ENCODE data around the gene FER1L5. TPM values are rescaled to one million over a fixed set of nuclear protein-coding genes. Genes with fewer than 3 reads are reported as not detected.

FER1L5 gene
- total RNA-seq, 1 donor from 2014 or later: not detected

DNA sequence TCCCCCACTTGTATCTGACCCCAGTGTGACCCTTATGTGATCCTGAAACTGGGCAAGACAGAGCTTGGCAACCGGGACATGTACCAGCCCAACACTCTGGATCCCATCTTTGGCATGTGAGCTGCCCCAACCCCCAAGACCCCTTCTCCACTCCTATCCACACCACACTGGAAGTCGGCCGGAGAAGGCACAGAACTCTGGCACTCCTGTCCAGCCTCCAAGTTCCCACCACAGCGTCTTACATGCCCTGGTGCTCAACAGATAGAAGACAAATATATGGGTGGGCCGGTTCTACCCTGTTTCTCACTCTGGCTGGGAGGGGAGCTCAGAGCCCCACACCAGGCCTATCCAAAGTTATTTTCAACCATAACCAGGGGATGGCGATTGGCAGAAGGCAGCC lies 56.5 kb downstream of the FER1L5 start:
- no peak overlapping the region for H3K27ac Mint-ChIP-seq
- no peaks in the 10 kb centered on the region for H3K4me1 Mint-ChIP-seq (ENCODE audit: low read depth)
- no peak overlapping the region for H3K4me3 Mint-ChIP-seq (ENCODE audit: low read depth)
- H3K27me3 Mint-ChIP-seq (ENCODE audit: low read depth): no peaks in the 10 kb centered on the region
- intact Hi-C loops (cut with micrococcal nuclease): no loop called here
- H3K36me3 Mint-ChIP-seq (ENCODE audit: low read depth): no peaks in the 10 kb centered on the region
- no peak for DNase-seq (ENCODE audit: low spot score)
- H3K9me3 Mint-ChIP-seq: no peaks in the 10 kb centered on the region

DNA sequence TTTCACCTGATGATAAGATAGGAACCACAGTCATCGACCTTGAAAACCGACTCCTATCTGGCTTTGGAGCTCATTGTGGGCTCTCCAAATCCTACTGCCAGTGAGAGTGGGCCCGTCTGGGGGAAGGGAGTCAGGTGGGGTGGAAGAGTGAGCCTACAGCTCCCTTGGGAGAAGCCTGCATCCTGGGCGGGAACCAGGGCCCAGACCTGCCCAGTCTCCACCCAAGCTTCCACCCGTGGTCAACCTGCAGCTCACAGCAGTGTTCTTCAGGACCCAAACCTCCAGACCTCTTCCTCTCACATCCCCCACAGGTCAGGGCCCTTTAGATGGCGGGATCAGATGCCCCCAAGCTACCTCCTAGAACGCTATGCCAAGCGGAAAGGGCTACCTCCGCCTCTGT lies 57.1 kb downstream of the FER1L5 start:
- Mint-ChIP-seq H3K4me3 (ENCODE audit: low read depth) (no peak overlapping the region), H3K36me3 (ENCODE audit: low read depth) (no peaks in the 10 kb centered on the region), H3K9me3 (no peaks in the 10 kb centered on the region), H3K4me1 (ENCODE audit: low read depth) (no peaks in the 10 kb centered on the region), H3K27ac (no peak overlapping the region), H3K27me3 (ENCODE audit: low read depth) (no peaks in the 10 kb centered on the region)
- no peak for DNase-seq (ENCODE audit: low spot score)
- intact Hi-C loops (cut with micrococcal nuclease): no loop called here

DNA sequence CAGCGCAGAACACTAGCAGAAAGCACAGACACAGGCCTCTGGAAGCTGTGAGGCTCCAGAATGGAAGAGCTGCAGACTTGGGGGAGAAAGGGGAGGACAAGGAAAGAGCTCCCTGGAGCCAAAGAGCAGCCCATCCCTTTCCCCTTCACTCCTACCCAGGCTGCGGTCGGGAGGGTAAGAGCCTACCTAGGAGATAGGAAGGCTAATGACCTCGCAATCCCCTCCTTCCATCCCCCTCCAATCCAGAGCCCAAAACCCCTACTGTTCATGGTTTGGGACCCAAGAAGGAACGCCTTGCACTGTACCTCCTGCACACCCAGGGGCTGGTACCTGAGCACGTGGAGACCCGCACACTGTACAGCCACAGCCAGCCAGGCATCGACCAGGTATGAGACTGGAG lies 57.5 kb downstream of the FER1L5 start:
- Mint-ChIP-seq H3K4me3 (ENCODE audit: low read depth) (no peak overlapping the region), H3K27me3 (ENCODE audit: low read depth) (no peaks in the 10 kb centered on the region), H3K4me1 (ENCODE audit: low read depth) (no peaks in the 10 kb centered on the region), H3K36me3 (ENCODE audit: low read depth) (no peaks in the 10 kb centered on the region), H3K9me3 (no peaks in the 10 kb centered on the region), H3K27ac (no peak overlapping the region)
- DNase-seq (ENCODE audit: low spot score): no peak
- intact Hi-C loops (cut with micrococcal nuclease): no loop called here

DNA sequence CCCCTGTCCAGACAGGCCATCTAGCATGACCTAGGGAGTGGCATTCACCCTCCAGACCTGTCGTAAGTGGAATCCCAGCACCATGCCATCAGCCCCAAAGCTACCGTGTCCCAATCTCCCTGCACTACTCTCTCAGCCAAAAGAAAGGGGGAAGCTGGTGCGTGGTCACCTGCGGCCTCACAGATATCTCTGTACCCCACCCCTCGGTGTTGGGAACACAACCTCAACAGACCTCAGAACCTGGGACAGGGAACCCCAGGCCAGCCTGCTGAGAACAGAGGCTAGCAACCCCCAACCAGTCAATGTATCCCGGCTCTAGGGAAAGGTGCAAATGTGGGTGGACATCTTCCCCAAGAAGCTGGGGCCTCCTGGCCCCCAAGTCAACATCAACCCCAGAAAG lies 59.1 kb downstream of the FER1L5 start:
- Mint-ChIP-seq H3K27ac (no peak overlapping the region), H3K4me1 (ENCODE audit: low read depth) (no peaks in the 10 kb centered on the region), H3K4me3 (ENCODE audit: low read depth) (no peak overlapping the region), H3K27me3 (ENCODE audit: low read depth) (no peaks in the 10 kb centered on the region), H3K36me3 (ENCODE audit: low read depth) (peaks cover 4% of the 10 kb centered on the region), H3K9me3 (no peaks in the 10 kb centered on the region)
- no peak for DNase-seq (ENCODE audit: low spot score)
- intact Hi-C loops (cut with micrococcal nuclease): no loop called here

DNA sequence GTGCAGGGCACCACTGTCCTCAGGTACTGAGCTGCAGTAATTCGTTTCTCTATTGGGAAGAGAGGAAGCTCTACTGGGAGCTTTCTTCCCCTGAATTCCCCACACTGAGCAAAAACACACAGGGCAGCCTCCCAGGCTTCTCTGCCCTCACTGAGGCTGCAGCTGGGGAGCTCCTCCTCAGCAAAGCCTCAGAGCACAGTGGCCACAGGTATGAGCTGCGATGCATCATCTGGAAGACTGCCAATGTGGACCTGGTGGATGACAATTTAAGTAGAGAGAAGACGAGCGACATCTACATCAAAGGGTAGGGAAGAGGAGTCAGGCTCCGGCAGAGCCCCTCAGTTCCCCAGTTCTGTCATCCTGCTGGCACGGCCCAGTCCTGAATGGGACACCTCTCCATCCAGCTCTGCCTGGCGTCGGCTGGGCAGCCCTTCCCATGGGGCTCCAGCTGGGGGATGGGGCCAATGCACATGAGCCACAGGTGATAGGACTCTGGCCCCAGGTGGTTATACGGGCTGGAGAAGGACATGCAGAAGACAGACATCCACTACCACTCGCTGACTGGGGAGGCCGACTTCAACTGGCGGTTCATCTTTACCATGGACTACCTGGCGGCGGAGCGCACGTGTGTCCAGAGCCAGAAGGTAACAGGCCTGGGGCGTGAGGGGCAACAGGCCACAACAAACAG lies 59.7 kb downstream of the FER1L5 start:
- no peak for DNase-seq (ENCODE audit: low spot score)
- Mint-ChIP-seq H3K4me3 (ENCODE audit: low read depth) (no peak overlapping the region), H3K4me1 (ENCODE audit: low read depth) (no peaks in the 10 kb centered on the region), H3K27ac (no peak overlapping the region), H3K36me3 (ENCODE audit: low read depth) (peaks cover 8% of the 10 kb centered on the region), H3K27me3 (ENCODE audit: low read depth) (no peaks in the 10 kb centered on the region), H3K9me3 (no peaks in the 10 kb centered on the region)
- intact Hi-C loops (cut with micrococcal nuclease): no loop called here

DNA sequence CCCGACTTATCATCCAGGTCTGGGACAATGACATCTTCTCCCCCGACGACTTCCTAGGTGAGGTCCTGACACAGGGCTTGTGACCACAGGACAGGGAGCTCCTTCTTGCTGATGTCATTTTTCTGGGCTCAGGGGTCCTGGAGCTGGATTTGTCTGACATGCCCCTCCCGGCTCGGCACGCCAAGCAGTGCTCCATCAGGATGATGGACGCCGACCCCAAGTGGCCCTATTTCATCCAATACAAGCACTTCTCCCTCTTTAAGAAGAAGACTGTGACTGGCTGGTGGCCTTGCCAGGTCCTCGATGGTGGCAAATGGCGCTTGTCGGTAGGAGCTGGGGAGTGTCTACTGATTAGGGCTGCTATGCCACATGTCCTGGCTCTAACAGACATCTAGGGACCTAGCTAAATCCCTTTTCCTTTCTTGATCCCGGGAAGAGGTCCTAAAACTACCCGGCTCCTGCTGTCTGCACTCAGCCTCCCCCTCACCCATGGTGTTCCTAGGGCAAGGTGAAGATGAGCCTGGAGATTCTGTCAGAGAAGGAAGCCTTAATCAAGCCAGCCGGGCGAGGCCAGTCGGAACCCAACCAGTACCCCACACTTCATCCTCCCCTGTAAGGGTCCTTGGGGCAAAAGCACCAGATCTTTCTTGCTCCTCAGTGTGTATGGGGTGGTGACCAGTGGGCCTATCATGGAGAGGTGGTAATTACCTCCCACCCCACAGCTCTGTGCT lies 60.6 kb downstream of the FER1L5 start:
- no peaks in the 10 kb centered on the region for H3K27me3 Mint-ChIP-seq (ENCODE audit: low read depth)
- no peak for DNase-seq (ENCODE audit: low spot score)

DNA sequence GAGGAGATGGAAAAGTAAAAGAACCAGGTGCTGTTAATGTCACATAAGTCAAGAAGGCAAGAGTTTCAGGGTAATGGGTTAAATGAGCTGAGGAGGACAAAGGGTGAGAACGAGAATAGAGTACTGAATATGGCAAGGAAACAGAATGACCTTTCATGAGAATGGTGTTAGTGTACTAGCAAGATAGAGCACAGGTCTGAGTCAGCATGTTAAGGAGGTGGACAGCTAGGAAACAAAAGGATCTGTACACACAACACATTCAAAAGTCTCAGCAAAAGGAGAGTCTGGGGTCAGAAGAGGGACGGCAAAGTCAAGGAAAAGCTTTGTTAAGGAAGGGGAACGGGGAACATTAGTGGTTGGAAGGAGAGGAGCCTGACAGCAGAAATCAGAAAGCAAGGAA lies 68.4 kb downstream of the FER1L5 start:
- peaks cover 33% of the 10 kb centered on the region for H3K36me3 Mint-ChIP-seq (ENCODE audit: low read depth)
- no peak overlapping the region for H3K4me3 Mint-ChIP-seq (ENCODE audit: low read depth)
- DNase-seq (ENCODE audit: low spot score): no peak
- no peaks in the 10 kb centered on the region for H3K9me3 Mint-ChIP-seq
- H3K27ac Mint-ChIP-seq: no peak overlapping the region
- no peaks in the 10 kb centered on the region for H3K27me3 Mint-ChIP-seq (ENCODE audit: low read depth)
- peaks cover 2% of the 10 kb centered on the region for H3K4me1 Mint-ChIP-seq (ENCODE audit: low read depth)
- intact Hi-C loops (cut with micrococcal nuclease): no loop called here

More for the DNA sequence above, 60.6 kb downstream of the FER1L5 start:
- Mint-ChIP-seq H3K27ac (no peak overlapping the region), H3K36me3 (ENCODE audit: low read depth) (peaks cover 15% of the 10 kb centered on the region), H3K4me1 (ENCODE audit: low read depth) (no peaks in the 10 kb centered on the region), H3K9me3 (no peaks in the 10 kb centered on the region), H3K4me3 (ENCODE audit: low read depth) (no peak overlapping the region)
- intact Hi-C loops (cut with micrococcal nuclease): no loop called here

DNA sequence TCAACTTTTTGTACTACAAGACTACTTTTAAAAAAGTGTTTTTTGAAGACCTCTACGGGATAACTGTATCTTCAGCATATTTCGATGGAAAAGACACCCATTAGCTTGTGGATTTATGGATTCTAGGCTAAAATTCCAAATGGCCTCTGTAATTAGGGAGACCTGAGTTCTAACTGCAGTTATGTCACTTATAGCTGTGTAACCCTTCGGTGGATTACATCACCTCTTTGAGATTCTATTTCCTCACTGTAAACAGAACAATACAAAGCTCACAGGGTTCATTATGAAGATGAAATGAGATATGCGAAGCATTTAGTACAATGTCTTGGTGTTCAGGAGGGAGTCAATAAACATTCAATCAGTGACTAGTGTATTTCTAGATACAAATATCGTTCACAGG lies 73.1 kb downstream of the FER1L5 start:
- H3K9me3 Mint-ChIP-seq: no peaks in the 10 kb centered on the region
- H3K4me1 Mint-ChIP-seq (ENCODE audit: low read depth): peaks cover 2% of the 10 kb centered on the region
- no peak overlapping the region for H3K4me3 Mint-ChIP-seq (ENCODE audit: low read depth)
- H3K36me3 Mint-ChIP-seq (ENCODE audit: low read depth): peaks cover 6% of the 10 kb centered on the region
- intact Hi-C loops (cut with micrococcal nuclease): no loop called here
- DNase-seq (ENCODE audit: low spot score): no peak
- H3K27ac Mint-ChIP-seq: no peak overlapping the region
- H3K27me3 Mint-ChIP-seq (ENCODE audit: low read depth): no peaks in the 10 kb centered on the region

DNA sequence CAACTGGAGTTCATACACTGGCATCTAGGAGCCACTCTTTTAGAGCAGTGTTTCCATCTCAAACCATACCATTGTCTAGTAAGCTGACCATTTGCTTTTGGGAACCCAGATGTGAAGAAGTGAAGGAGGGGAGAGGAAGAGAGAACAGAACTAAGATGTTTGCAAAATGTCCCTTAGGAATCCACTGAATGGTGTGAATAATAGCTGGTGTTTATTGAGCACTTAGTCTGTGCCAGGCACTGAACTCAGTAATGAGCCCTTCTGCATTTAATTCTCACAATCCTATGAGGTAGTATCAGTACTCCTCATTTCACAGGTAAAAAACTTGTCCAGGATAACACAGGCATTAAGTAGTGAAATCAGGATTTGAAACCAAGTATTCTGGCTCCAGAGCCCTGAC lies 73.8 kb downstream of the FER1L5 start:
- H3K4me3 Mint-ChIP-seq (ENCODE audit: low read depth): no peak overlapping the region
- H3K9me3 Mint-ChIP-seq: no peaks in the 10 kb centered on the region
- peaks cover 3% of the 10 kb centered on the region for H3K36me3 Mint-ChIP-seq (ENCODE audit: low read depth)
- H3K4me1 Mint-ChIP-seq (ENCODE audit: low read depth): no peaks in the 10 kb centered on the region
- no peak for DNase-seq (ENCODE audit: low spot score)
- intact Hi-C loops (cut with micrococcal nuclease): no loop called here
- H3K27ac Mint-ChIP-seq: no peak overlapping the region
- H3K27me3 Mint-ChIP-seq (ENCODE audit: low read depth): no peaks in the 10 kb centered on the region

DNA sequence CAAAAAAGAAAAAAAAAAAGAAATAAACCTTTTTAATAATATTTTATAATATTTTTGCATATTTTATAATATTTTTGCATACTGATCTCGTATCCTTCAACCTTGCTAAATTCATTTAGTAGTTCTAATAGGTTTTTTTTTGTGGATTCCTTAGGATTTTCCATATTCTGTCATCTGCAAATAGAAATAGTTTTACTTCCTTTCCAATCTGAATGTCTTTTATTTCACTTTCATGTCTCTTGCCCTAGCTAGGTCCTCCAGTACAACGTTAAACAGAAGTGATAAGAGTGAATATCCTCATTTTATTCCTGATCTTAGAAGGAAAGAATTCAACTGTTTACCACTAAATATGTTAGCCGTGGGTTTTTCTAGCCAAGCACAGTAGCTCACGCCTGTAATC lies 83.6 kb downstream of the FER1L5 start:
- Mint-ChIP-seq H3K9me3 (no peaks in the 10 kb centered on the region), H3K27me3 (ENCODE audit: low read depth) (no peaks in the 10 kb centered on the region), H3K4me1 (ENCODE audit: low read depth) (no peaks in the 10 kb centered on the region), H3K27ac (no peak overlapping the region), H3K36me3 (ENCODE audit: low read depth) (peaks cover 22% of the 10 kb centered on the region), H3K4me3 (ENCODE audit: low read depth) (no peak overlapping the region)
- intact Hi-C loops (cut with micrococcal nuclease): no loop called here
- DNase-seq (ENCODE audit: low spot score): no peak

DNA sequence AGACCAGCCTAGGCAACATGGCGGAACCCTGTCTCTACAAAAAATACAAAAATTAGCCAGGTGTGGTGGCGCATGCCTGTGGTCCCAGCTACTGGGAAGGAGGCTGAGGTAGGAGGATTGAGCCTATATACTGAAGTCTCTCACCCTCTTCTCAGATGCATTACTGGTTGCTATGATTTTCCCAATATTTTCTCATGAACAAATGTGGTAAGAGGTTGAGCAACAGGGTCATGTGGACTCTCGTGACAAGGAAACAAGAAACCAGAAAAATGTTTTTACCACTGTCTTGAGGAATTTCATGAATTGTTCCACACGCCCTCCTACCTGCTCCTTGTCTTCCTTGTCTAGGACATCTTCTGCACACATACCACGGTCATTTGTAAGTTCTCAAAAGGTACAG lies 84.9 kb downstream of the FER1L5 start:
- peaks cover 26% of the 10 kb centered on the region for H3K36me3 Mint-ChIP-seq (ENCODE audit: low read depth)
- H3K9me3 Mint-ChIP-seq: no peaks in the 10 kb centered on the region
- H3K4me3 Mint-ChIP-seq (ENCODE audit: low read depth): no peak overlapping the region
- no peak overlapping the region for H3K27ac Mint-ChIP-seq
- DNase-seq (ENCODE audit: low spot score): no peak
- intact Hi-C loops (cut with micrococcal nuclease): no loop called here
- H3K4me1 Mint-ChIP-seq (ENCODE audit: low read depth): no peaks in the 10 kb centered on the region
- H3K27me3 Mint-ChIP-seq (ENCODE audit: low read depth): no peaks in the 10 kb centered on the region

DNA sequence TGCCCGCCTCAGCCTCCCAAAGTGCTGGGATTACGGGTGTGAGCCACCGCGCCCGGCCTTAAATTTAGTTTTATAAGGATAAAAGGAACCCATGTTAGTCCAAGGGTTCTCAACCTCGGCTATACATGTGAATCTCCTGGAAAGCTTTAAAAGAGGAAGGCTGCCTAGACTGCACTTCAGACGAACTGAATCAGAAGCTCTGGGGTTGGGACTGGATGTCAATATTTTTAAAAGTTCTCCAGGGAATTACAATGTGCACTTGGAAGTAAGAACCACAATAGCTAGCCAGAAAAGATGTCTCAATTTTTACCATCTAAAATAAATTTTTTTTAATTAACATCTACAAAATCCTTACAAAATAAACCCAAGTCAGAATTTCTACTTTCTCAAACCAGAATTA lies 87.2 kb downstream of the FER1L5 start:
- DNase-seq (ENCODE audit: low spot score): no peak
- intact Hi-C loops (cut with micrococcal nuclease): no loop called here
- Mint-ChIP-seq H3K27me3 (ENCODE audit: low read depth) (no peaks in the 10 kb centered on the region), H3K4me1 (ENCODE audit: low read depth) (peaks cover 2% of the 10 kb centered on the region), H3K27ac (no peak overlapping the region), H3K36me3 (ENCODE audit: low read depth) (peaks cover 43% of the 10 kb centered on the region), H3K4me3 (ENCODE audit: low read depth) (no peak overlapping the region), H3K9me3 (no peaks in the 10 kb centered on the region)

DNA sequence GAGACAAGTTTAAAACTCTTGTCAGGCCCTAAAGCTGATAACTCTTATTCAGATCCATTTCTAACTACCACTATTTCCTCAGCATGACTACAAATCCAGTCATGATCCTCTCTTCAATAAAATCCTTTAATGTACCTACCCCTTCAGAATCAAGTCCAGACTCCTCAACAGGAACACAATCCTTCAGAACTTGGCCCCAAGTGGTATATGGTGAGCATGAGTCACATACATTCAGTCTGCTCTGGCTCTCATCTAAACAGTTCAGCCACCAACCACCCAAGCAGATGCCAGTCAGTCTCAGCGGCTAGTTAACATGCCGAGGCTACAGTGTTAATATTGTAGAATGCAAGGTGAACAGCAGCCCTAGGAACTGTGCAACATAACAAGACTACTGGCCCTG lies 87.6 kb downstream of the FER1L5 start:
- Mint-ChIP-seq H3K36me3 (ENCODE audit: low read depth) (peaks cover 47% of the 10 kb centered on the region), H3K9me3 (no peaks in the 10 kb centered on the region), H3K27me3 (ENCODE audit: low read depth) (no peaks in the 10 kb centered on the region), H3K27ac (no peak overlapping the region), H3K4me3 (ENCODE audit: low read depth) (no peak overlapping the region), H3K4me1 (ENCODE audit: low read depth) (peaks cover 2% of the 10 kb centered on the region)
- intact Hi-C loops (cut with micrococcal nuclease): no loop called here
- no peak for DNase-seq (ENCODE audit: low spot score)

All from activated T-helper 2 cell treated with anti-CD3 and anti-CD28 coated beads, Interferon-gamma antibody, Interleukin-2, Interleukin-4, amounts not matched to agents 10 μg/mL and 5 μg/mL and 100 μg/mL, durations not matched to agents 14 hours and 24 hours and 36 hours (primary cell).